ENCODE measurements around the gene RASL11B. TPM values are rescaled to one million over a fixed set of nuclear protein-coding genes. Genes with fewer than 3 reads are reported as not detected.

Gene RASL11B
- total RNA-seq, 1 donor from 2014 or later = 15.7 TPM

DNA sequence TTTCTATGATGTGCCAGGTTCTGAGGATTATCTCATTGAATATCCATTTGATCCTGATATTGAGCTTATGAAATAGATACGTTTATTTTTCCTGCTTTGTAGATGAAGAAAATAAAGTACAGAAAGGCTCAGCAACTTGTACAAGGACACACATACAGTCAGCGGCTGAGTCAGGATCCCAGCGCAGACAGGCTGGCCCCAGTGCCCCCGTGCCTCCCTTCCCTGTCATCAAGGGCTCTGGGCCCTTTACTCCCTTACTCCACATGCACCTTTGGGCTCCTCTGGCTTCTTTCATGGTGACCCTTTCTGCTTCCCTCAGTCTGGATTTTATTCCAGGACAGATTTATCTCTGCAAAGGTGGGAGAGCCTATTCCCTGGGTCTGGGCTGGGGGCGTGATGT lies 12.8 kb downstream of the RASL11B start:
- no peak for TF ChIP-seq CTCF (conservative IDR thresholded peaks at IDR 0.05)
- H3K27ac Mint-ChIP-seq = no peak overlapping the region
- H3K9me3 Mint-ChIP-seq = no peaks in the 10 kb centered on the region
- peaks cover 24% of the 10 kb centered on the region for H3K4me1 Mint-ChIP-seq (ENCODE audit: unreplicated experiment)
- no peaks in the 10 kb centered on the region for H3K36me3 Mint-ChIP-seq
- H3K4me3 Mint-ChIP-seq = no peak overlapping the region
- DNase-seq (ENCODE audit: extremely low spot score, unreplicated experiment) = no peak
- peaks cover 2% of the 10 kb centered on the region for H3K27me3 Mint-ChIP-seq

- TF ChIP-seq CTCF (conservative IDR thresholded peaks at IDR 0.05) = no peak
- Mint-ChIP-seq H3K4me1 (ENCODE audit: unreplicated experiment) (peaks cover 20% of the 10 kb centered on the region), H3K36me3 (no peaks in the 10 kb centered on the region), H3K27ac (no peak overlapping the region), H3K27me3 (peaks cover 2% of the 10 kb centered on the region), H3K9me3 (no peaks in the 10 kb centered on the region), H3K4me3 (no peak overlapping the region)
- no peak for DNase-seq (ENCODE audit: extremely low spot score, unreplicated experiment)
These were observed 14.0 kb downstream of the RASL11B start for GRCh38 chr4:52876069-52876468.

DNA sequence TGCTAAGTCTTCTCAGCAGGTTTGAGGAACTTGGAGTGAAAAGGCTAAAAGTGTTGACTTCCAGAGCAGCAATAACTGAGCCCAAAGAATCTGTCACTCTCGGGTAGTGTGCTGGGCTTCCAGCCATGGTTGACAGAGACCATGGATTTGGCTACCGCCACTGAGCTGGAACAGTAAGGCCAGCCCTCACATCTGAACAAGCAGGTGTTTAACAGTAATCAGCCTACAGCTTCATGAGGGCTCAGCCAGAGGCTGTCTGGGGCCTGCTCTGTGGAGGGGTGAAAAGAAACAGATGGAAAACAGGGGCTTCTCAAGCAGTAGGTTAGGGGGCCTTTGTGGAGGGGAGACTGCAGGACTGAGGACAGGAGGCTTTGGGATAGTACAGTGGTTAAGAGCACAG lies 14.9 kb downstream of the RASL11B start:
- Mint-ChIP-seq H3K27ac (no peak overlapping the region), H3K4me1 (ENCODE audit: unreplicated experiment) (peaks cover 20% of the 10 kb centered on the region), H3K4me3 (no peak overlapping the region), H3K9me3 (peaks cover 6% of the 10 kb centered on the region), H3K27me3 (peaks cover 2% of the 10 kb centered on the region), H3K36me3 (peaks cover 6% of the 10 kb centered on the region)
- TF ChIP-seq CTCF (conservative IDR thresholded peaks at IDR 0.05) = no peak
- DNase-seq (ENCODE audit: extremely low spot score, unreplicated experiment) = no peak

DNA sequence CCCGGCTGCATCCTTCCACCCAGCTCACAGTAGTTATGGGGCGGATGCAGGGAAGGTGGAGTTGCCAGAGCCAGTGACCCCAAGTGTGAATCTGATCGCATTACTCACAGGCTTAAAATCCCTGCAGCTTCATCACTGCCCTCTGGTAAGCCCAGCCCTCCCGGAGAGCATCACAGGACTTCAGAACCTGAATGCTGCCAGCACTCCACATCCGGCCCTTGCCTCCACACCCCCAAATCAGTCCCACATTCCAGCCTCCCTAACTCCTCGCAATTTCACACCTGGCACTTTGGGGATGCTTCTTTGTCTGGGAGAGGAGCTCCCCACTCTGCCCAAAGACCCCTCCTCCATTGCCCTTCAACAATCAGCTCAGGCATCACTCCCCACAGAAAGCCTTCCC lies 15.6 kb downstream of the RASL11B start:
- DNase-seq (ENCODE audit: extremely low spot score, unreplicated experiment) = no peak
- Mint-ChIP-seq H3K9me3 (peaks cover 13% of the 10 kb centered on the region), H3K4me3 (no peak overlapping the region), H3K36me3 (peaks cover 10% of the 10 kb centered on the region), H3K4me1 (ENCODE audit: unreplicated experiment) (peaks cover 19% of the 10 kb centered on the region), H3K27ac (no peak overlapping the region), H3K27me3 (peaks cover 2% of the 10 kb centered on the region)
- no peak for TF ChIP-seq CTCF (conservative IDR thresholded peaks at IDR 0.05)

- Mint-ChIP-seq H3K4me3 (no peak overlapping the region), H3K4me1 (ENCODE audit: unreplicated experiment) (peaks cover 3% of the 10 kb centered on the region), H3K36me3 (peaks cover 10% of the 10 kb centered on the region), H3K27me3 (no peaks in the 10 kb centered on the region), H3K9me3 (peaks cover 14% of the 10 kb centered on the region), H3K27ac (no peak overlapping the region)
- no peak for TF ChIP-seq CTCF (conservative IDR thresholded peaks at IDR 0.05)
- peak; percentile 50 for DNase-seq (ENCODE audit: extremely low spot score, unreplicated experiment)
These were observed 17.4 kb downstream of the RASL11B start for GRCh38 chr4:52879471-52879870.

GRCh38 chr4:52880994-52881393 lies 18.9 kb downstream of the RASL11B start:
- H3K9me3 Mint-ChIP-seq = peaks cover 14% of the 10 kb centered on the region
- H3K4me1 Mint-ChIP-seq (ENCODE audit: unreplicated experiment) = no peaks in the 10 kb centered on the region
- no peak for TF ChIP-seq CTCF (conservative IDR thresholded peaks at IDR 0.05)
- no peak overlapping the region for H3K4me3 Mint-ChIP-seq
- H3K27me3 Mint-ChIP-seq = no peaks in the 10 kb centered on the region
- peak; percentile 2 for DNase-seq (ENCODE audit: extremely low spot score, unreplicated experiment)
- H3K36me3 Mint-ChIP-seq = peaks cover 10% of the 10 kb centered on the region
- H3K27ac Mint-ChIP-seq = no peak overlapping the region
